ENCODE data around the gene RNF130.

- TF ChIP-seq STAT6 (CRISPR knock-in tag; IDR thresholded peaks at IDR 0.05): no peak
- no peak for TF ChIP-seq ERF (CRISPR knock-in tag; IDR thresholded peaks at IDR 0.05)
- TF ChIP-seq NFYB (IDR thresholded peaks at IDR 0.05; ENCODE audit: extremely low read depth, insufficient read length): no peak
- TF ChIP-seq TAF15 (IDR thresholded peaks at IDR 0.05; ENCODE audit: low read depth, low read length): no peak
- no peak for TF ChIP-seq SMC3 (conservative IDR thresholded peaks at IDR 0.05; ENCODE audit: insufficient read depth, low read depth, low read length)
- no peak for TF ChIP-seq CTCF (IDR thresholded peaks at IDR 0.05 in 2 of 3, conservative IDR thresholded peaks at IDR 0.05 in 1 of 3; ENCODE audit: insufficient read depth in 2 of 3, low read depth in 1 of 3, low read length in 3 of 3)
Observed at GRCh38 chr5:180050121-180050940, 21.2 kb downstream of the RNF130 start.
